CD14-positive monocyte (primary cell): ENCODE measurements around the gene YTHDC1. TPM values are rescaled to one million over a fixed set of nuclear protein-coding genes. Genes with fewer than 3 reads are reported as not detected.

Source experiments
- DNase-seq, 3 donors: peaks; one replicate each; pipeline ENCODE4 v3.0.0-alpha.2; 2011 to 2022
- H2AFZ ChIP-seq: 2 replicates; pipeline ENCODE4 v1.6.0; 2012; ENCODE audit warnings: mild to moderate bottlenecking, low read depth, low read length, inconsistent platforms; ENCODE audit not compliant: insufficient read depth, poor library complexity, severe bottlenecking
- H3K27ac ChIP-seq, 2 donors: 1 replicate in 1 of 2; 2 replicates in 1 of 2; pipeline ENCODE4 v1.5.1; 2012 to 2013; ENCODE audit warnings: low read length in 2 of 2, control low read depth in 1 of 2, inconsistent platforms in 1 of 2, low read depth in 1 of 2, mild to moderate bottlenecking in 1 of 2
- H3K27me3 ChIP-seq, 2 donors: one replicate each; pipeline versions ENCODE4 v1.6.0 to v1.6.1; 2011 to 2013; ENCODE audit warnings: low read length in 2 of 2; ENCODE audit not compliant: control insufficient read depth in 2 of 2, insufficient read depth in 2 of 2
- H3K36me3 ChIP-seq, 2 donors: replicated peaks in 1 of 2; 1 replicate in 1 of 2; 2 replicates in 1 of 2; pipeline versions ENCODE4 v1.5.1 to v1.6.1; 2012 to 2013; ENCODE audit warnings: low read length in 2 of 2, control low read depth in 1 of 2, inconsistent platforms in 1 of 2, mild to moderate bottlenecking in 1 of 2; ENCODE audit not compliant: insufficient read depth in 2 of 2, control insufficient read depth in 1 of 2
- H3K4me1 ChIP-seq, 2 donors: 1 replicate in 1 of 2; 2 replicates in 1 of 2; pipeline versions ENCODE4 v1.5.1 to v1.6.1; 2012 to 2013; ENCODE audit warnings: low read length in 2 of 2, control low read depth in 1 of 2, inconsistent platforms in 1 of 2, mild to moderate bottlenecking in 1 of 2, moderate library complexity in 1 of 2; ENCODE audit not compliant: insufficient read depth in 2 of 2, control insufficient read depth in 1 of 2
- H3K4me2 ChIP-seq: replicated peaks from 2 replicates; pipeline ENCODE3; 2012; ENCODE audit warnings: low read length, moderate library complexity, mild to moderate bottlenecking; ENCODE audit not compliant: poor library complexity, severe bottlenecking; ENCODE audit errors: extremely low read depth
- H3K4me3 ChIP-seq, 3 experiments: fragments of 200-600 bp in 1 of 3; sonication (generic) in 1 of 3; replicated peaks in 1 of 3; 1 replicate in 2 of 3; 2 replicates in 1 of 3; pipeline ENCODE4 v1.5.1; 2011 to 2013; ENCODE audit warnings: low read length in 3 of 3, mild to moderate bottlenecking in 3 of 3, control low read depth in 2 of 3, low read depth in 2 of 3, inconsistent platforms in 1 of 3, moderate library complexity in 1 of 3
- H3K79me2 ChIP-seq: 2 replicates; pipeline ENCODE4 v1.6.0; 2012; ENCODE audit warnings: mild to moderate bottlenecking, control low read depth, inconsistent platforms, low read length, moderate library complexity; ENCODE audit not compliant: insufficient read depth
- H3K9ac ChIP-seq: 2 replicates; pipeline ENCODE4 v1.6.0; 2017; ENCODE audit warnings: low read length, mild to moderate bottlenecking; ENCODE audit not compliant: insufficient read depth, poor library complexity, severe bottlenecking
- H3K9me3 ChIP-seq, 2 donors: replicated peaks in 1 of 2; 1 replicate in 1 of 2; 2 replicates in 1 of 2; pipeline versions ENCODE4 v1.5.1 to v1.6.1; 2012 to 2013; ENCODE audit warnings: low read length in 2 of 2, control low read depth in 1 of 2; ENCODE audit not compliant: control insufficient read depth in 1 of 2, insufficient read depth in 1 of 2
- H4K20me1 ChIP-seq: 2 replicates; pipeline ENCODE4 v1.6.0; 2012; ENCODE audit warnings: mild to moderate bottlenecking, low read length, control low read depth, moderate library complexity; ENCODE audit not compliant: insufficient read depth
- H3K27ac Mint-ChIP-seq, 7 donors: one replicate each; pipeline ENCODE4 v1.8.0; 2020; ENCODE audit warnings: mild to moderate bottlenecking in 7 of 7, mixed read lengths in 7 of 7, moderate library complexity in 6 of 7, inconsistent platforms in 2 of 7
- H3K27me3 Mint-ChIP-seq, 3 donors: one replicate each; pipeline ENCODE4 v1.8.0; 2021 to 2022; ENCODE audit warnings: low read depth in 3 of 3, mild to moderate bottlenecking in 3 of 3, mixed read lengths in 3 of 3, moderate library complexity in 3 of 3, inconsistent platforms in 1 of 3
- H3K36me3 Mint-ChIP-seq, 2 donors: one replicate each; pipeline ENCODE4 v1.8.0; 2020; ENCODE audit warnings: mixed read lengths in 2 of 2, inconsistent platforms in 1 of 2, mild to moderate bottlenecking in 1 of 2
- H3K4me1 Mint-ChIP-seq: one replicate; pipeline ENCODE4 v1.8.0; 2020; ENCODE audit warnings: mild to moderate bottlenecking, mixed read lengths
- H3K4me3 Mint-ChIP-seq, 2 donors: one replicate each; pipeline ENCODE4 v1.8.0; 2020; ENCODE audit warnings: mild to moderate bottlenecking in 2 of 2, mixed read lengths in 2 of 2, moderate library complexity in 1 of 2
- H3K9me3 Mint-ChIP-seq, 7 donors: one replicate each; pipeline ENCODE4 v1.8.0; 2020 to 2022; ENCODE audit warnings: mixed read lengths in 7 of 7, mild to moderate bottlenecking in 6 of 7, moderate library complexity in 6 of 7, inconsistent platforms in 2 of 7
- WGBS: methylation state at CpG from one replicate; pipeline ENCODE4 v1.1.5; 2013; ENCODE audit warnings: missing lambda C conversion rate; ENCODE audit not compliant: insufficient coverage; 5-methylcytosine and 5-hydroxymethylcytosine counted together
- intact Hi-C, 2 donors: fragments of 100-400 bp; cut with micrococcal nuclease; formaldehyde crosslinking; loops; one replicate each; pipeline versions ENCODE4 v1.15.0 to v1.15.1; 2023
- polyA plus RNA-seq, 3 donors: library from polyadenylated mRNA; depleted of rRNA in 1 of 3; unstranded in 2 of 3; stranded (reverse) in 1 of 3; fragments of 300-500 nt in 2 of 3; fragments of >200 nt in 1 of 3; fragmentation: Illumina TruSeq in 2 of 3; gene quantifications; 1 replicate in 2 of 3; 2 replicates in 1 of 3; pipeline ENCODE4 v1.2.3, GENCODE V29; 2012 to 2021
- TF ChIP-seq, protein P1 (sequence below): fragments of 200-600 bp; IDR thresholded peaks from one replicate; pipeline ENCODE4 v1.8.0; 2022; ENCODE audit warnings: antibody characterized with exemption, mild to moderate bottlenecking

YTHDC1 gene
- polyA plus RNA-seq, 3 donors: 11.0 to 30.8 (median 11.5) TPM

DNA sequence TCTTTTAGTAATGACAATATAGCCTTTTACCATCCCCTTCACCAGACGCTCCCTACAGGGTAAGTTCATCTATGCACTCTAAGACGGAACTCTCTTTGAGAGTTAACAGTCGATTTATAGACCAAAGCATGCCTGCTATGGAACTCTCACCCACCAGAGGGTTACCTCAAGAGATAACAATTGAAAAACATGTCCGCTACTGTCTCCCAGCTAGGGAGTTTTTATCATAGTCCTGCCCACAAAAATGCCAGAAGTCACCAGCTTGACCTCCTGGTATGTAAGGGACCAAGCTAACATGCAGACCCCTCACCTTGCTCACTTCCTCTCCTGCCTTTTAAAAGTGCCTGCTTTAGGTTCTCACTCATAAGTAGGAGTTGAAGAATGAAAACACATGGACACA lies 16.7 kb upstream of the YTHDC1 start:
- Mint-ChIP-seq H3K27ac (no peak overlapping the region), H3K4me1 (peaks cover 8% of the 10 kb centered on the region), H3K27me3 (peaks cover 0 to 2% (median 0%) of the 10 kb centered on the region in 3 donors), H3K36me3 (no peaks in the 10 kb centered on the region), H3K4me3 (no peak overlapping the region), H3K9me3 (peaks cover 0 to 13% (median 9%) of the 10 kb centered on the region in 7 donors)
- TF ChIP-seq, protein P1, sequence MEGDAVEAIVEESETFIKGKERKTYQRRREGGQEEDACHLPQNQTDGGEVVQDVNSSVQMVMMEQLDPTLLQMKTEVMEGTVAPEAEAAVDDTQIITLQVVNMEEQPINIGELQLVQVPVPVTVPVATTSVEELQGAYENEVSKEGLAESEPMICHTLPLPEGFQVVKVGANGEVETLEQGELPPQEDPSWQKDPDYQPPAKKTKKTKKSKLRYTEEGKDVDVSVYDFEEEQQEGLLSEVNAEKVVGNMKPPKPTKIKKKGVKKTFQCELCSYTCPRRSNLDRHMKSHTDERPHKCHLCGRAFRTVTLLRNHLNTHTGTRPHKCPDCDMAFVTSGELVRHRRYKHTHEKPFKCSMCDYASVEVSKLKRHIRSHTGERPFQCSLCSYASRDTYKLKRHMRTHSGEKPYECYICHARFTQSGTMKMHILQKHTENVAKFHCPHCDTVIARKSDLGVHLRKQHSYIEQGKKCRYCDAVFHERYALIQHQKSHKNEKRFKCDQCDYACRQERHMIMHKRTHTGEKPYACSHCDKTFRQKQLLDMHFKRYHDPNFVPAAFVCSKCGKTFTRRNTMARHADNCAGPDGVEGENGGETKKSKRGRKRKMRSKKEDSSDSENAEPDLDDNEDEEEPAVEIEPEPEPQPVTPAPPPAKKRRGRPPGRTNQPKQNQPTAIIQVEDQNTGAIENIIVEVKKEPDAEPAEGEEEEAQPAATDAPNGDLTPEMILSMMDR: no peak
- H3K79me2 ChIP-seq: no peaks in the 10 kb centered on the region
- no peaks in the 10 kb centered on the region for H3K27me3 ChIP-seq
- H2AFZ ChIP-seq: no peak overlapping the region
- DNase-seq: no peak
- H3K27ac ChIP-seq: no peak overlapping the region
- no peaks in the 10 kb centered on the region for H3K36me3 ChIP-seq
- no peak overlapping the region for H3K4me2 ChIP-seq
- H3K4me3 ChIP-seq: no peak overlapping the region
- intact Hi-C loops: no loop called here
- H3K4me1 ChIP-seq: peaks cover 9% of the 10 kb centered on the region in 2 donors
- H3K9me3 ChIP-seq: peaks cover 0 to 4% of the 10 kb centered on the region in 2 donors
- H3K9ac ChIP-seq: no peak overlapping the region
- H4K20me1 ChIP-seq: no peaks in the 10 kb centered on the region
- 94% methylated on average over 4 of the region's 4 CpGs for WGBS

DNA sequence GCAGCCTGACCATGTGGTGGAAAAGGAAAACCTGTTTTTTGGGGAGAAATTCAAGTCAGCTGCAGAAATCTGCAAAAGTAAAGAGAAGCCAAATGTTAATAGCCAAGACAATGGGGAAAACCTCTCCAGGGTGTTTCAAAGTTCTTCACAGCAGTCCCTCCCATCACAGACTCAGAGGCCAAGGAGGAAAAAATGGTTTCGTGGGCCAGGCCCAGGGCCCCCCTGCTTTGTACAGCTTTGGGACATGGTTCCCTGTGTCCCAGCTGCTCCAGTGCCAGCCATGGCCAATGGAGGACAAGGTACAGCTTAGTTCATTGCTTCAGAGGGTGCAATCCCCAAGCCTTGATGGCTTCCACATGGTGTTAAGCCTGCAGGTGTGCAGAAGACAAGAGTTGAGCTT lies 15.2 kb upstream of the YTHDC1 start:
- H3K9ac ChIP-seq: no peak overlapping the region
- no peaks in the 10 kb centered on the region for H3K36me3 ChIP-seq
- H3K4me3 ChIP-seq: no peak overlapping the region
- no peak overlapping the region for H3K4me2 ChIP-seq
- no peaks in the 10 kb centered on the region for H4K20me1 ChIP-seq
- no peaks in the 10 kb centered on the region for H3K27me3 ChIP-seq
- intact Hi-C loops: no loop called here
- WGBS: 100% methylated on average over 1 of the region's 1 CpG
- Mint-ChIP-seq H3K4me3 (no peak overlapping the region), H3K27ac (peak overlapping the region in 1 of 7 donors; percentile 62), H3K9me3 (peaks cover 0 to 13% (median 9%) of the 10 kb centered on the region in 7 donors), H3K36me3 (no peaks in the 10 kb centered on the region), H3K27me3 (peaks cover 0 to 2% (median 2%) of the 10 kb centered on the region in 3 donors), H3K4me1 (peaks cover 8% of the 10 kb centered on the region)
- no peaks in the 10 kb centered on the region for H3K79me2 ChIP-seq
- TF ChIP-seq, protein P1: no peak
- H3K27ac ChIP-seq: no peak overlapping the region
- no peak overlapping the region for H2AFZ ChIP-seq
- peaks cover 0 to 4% of the 10 kb centered on the region in 2 donors for H3K9me3 ChIP-seq
- H3K4me1 ChIP-seq: peaks cover 9% of the 10 kb centered on the region in 2 donors
- no peak for DNase-seq
